ENCODE results near the gene HS1BP3. TPM values are rescaled to one million over a fixed set of nuclear protein-coding genes. Genes with fewer than 3 reads are reported as not detected.

Gene HS1BP3
- total and polyA plus RNA-seq, 3 experiments from 2014 or later, result 9.3 to 19.4 (median 9.5) TPM

DNA sequence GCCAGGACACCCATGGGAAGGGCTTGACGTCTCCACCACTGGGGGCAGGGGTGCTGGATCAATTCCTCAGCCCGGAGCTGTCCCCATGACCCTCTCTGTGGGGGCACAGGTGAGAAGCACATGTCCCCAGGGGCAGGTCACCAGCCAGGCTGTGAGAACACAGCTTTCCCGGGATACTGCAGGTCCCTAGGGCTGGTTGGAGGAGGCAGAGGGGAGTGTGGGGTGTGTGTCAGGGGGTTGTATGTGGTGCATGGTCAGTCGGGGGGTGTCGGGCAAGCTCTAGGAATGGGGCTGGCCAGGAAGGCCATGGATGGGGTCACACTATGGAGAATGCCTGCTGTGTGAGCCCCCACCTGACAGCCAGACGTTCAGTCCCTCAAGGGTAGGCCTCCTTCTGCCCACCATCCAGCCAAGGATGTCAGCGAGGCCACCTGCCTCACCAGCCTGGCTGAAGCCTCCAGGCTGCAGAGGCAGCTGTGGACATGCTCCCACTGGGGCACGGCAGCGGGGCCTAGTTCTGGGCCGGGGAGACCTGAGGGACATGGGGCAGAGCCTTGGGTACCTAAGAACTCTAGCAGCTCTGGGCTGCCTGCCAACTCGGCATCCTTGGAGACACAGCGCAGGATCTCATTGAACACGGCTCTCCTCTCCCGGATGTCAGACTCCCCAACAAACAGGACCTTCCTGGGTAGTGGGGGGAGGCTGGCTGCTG is 10.3 kb downstream of the HS1BP3 start:
- H3K36me3 Mint-ChIP-seq, result peaks cover 5 to 84% (median 13%) of the 10 kb centered on the region in 3 donors
- CTCF ChIA-PET, result interaction anchor here (1.7 to 5.8 kb wide), 4 partner anchors 11 to 229 kb away, joined by 5 to 87 read pairs (median 32); partner anchors contain the start of genes HS1BP3 and RHOB
- peaks cover 0 to 11% (median 6%) of the 10 kb centered on the region in 3 donors for H3K4me1 Mint-ChIP-seq
- Histone ChIP-seq H3K27ac (ENCODE audit: low read depth, low read length) (no peak overlapping the region), H3K36me3 (ENCODE audit: insufficient read depth, low read length) (peaks cover 6% of the 10 kb centered on the region), H3K9me3 (ENCODE audit: low read length) (no peaks in the 10 kb centered on the region), H3K4me1 (ENCODE audit: insufficient read depth, low read length) (peaks cover 8% of the 10 kb centered on the region), H3K27me3 (ENCODE audit: insufficient read depth, low read length, poor library complexity, severe bottlenecking) (no peaks in the 10 kb centered on the region), H3K4me3 (ENCODE audit: low read length) (no peak overlapping the region)
- H3K27me3 Mint-ChIP-seq, result no peaks in the 10 kb centered on the region
- peak in 1 of 5 donors; percentile 41 for DNase-seq
- no peaks in the 10 kb centered on the region for H3K9me3 Mint-ChIP-seq
- no peak overlapping the region for H3K27ac Mint-ChIP-seq
- no peak overlapping the region for H3K4me3 Mint-ChIP-seq
- POLR2A ChIA-PET, result no interaction called here

DNA sequence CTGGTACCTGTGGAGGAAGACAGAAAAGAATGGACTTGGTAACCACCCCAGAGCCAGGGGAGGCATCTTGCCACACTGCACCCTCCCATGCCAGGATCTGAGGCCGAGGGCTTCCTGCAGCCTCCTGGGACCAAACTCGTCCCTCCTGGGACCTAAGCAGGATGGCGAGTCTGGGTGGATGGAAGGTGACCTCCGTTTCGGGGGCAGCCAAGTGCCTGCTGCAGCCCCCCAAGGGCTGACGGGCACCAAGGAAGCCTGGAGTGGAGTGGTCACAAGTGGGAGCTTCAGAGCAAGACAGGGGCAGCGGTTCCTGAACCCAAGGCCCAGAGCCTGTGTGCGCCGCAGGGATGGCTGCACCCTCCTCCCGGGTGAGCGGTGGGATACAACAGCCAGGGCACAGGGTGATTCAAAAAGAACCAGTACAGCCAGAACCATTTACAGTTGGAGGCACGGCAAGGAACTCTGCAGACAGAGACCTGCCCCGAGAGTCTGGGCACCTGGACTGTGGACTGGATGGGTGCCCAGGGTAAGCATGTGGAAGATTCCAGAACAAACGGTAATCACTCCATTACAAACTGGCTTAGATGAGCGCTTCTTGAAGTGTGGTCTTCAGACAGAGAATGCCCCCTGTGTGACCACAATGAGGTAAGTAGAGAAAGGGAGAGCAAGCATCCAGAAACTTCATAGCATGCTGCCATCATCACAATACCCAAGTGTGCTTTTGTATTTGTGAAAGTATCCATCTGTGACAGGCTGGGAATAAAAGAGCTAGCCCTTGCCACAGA is 12.1 kb downstream of the HS1BP3 start:
- CTCF ChIA-PET, result interaction anchor here (1.0 to 5.8 kb wide), 2 partner anchors 12 to 192 kb away, joined by 6 to 87 read pairs; partner anchors contain the start of genes HS1BP3 and RHOB
- Mint-ChIP-seq H3K27me3 (no peaks in the 10 kb centered on the region), H3K4me1 (peaks cover 2 to 11% (median 6%) of the 10 kb centered on the region in 3 donors), H3K36me3 (peaks cover 5 to 78% (median 11%) of the 10 kb centered on the region in 3 donors), H3K9me3 (no peaks in the 10 kb centered on the region), H3K27ac (peak overlapping the region in 1 of 8 donors; percentile 11), H3K4me3 (no peak overlapping the region)
- Histone ChIP-seq H3K36me3 (ENCODE audit: insufficient read depth, low read length) (peaks cover 6% of the 10 kb centered on the region), H3K4me1 (ENCODE audit: insufficient read depth, low read length) (peaks cover 8% of the 10 kb centered on the region), H3K27me3 (ENCODE audit: insufficient read depth, low read length, poor library complexity, severe bottlenecking) (no peaks in the 10 kb centered on the region), H3K27ac (ENCODE audit: low read depth, low read length) (no peak overlapping the region), H3K4me3 (ENCODE audit: low read length) (no peak overlapping the region), H3K9me3 (ENCODE audit: low read length) (no peaks in the 10 kb centered on the region)
- POLR2A ChIA-PET, result no interaction called here
- DNase-seq, result no peak

DNA sequence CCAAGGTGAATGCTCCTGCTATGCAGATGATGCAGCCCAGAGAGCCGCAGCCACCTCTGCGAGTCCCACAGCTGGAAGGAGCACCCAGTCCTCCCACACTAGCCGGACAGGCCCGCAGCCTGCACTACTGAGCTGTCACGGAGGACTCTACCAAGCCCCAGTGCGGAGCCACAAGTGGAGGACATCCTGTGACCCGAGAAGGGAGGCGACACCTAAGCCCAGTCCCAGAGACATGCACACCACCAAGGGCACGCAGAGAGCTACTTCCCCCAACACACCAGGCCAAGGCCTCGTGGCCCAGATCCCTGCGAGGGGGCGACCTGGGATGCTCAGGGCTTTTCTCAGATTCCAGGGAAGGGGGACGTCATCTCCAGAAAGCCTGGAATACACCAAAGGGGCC is 12.9 kb downstream of the HS1BP3 start:
- no peaks in the 10 kb centered on the region for H3K27me3 Mint-ChIP-seq
- no peaks in the 10 kb centered on the region for H3K9me3 Mint-ChIP-seq
- Histone ChIP-seq H3K27me3 (ENCODE audit: insufficient read depth, low read length, poor library complexity, severe bottlenecking) (no peaks in the 10 kb centered on the region), H3K4me3 (ENCODE audit: low read length) (no peak overlapping the region), H3K36me3 (ENCODE audit: insufficient read depth, low read length) (peaks cover 6% of the 10 kb centered on the region), H3K27ac (ENCODE audit: low read depth, low read length) (no peak overlapping the region), H3K9me3 (ENCODE audit: low read length) (no peaks in the 10 kb centered on the region), H3K4me1 (ENCODE audit: insufficient read depth, low read length) (peaks cover 8% of the 10 kb centered on the region)
- H3K36me3 Mint-ChIP-seq, result peaks cover 5 to 72% (median 11%) of the 10 kb centered on the region in 3 donors
- H3K27ac Mint-ChIP-seq, result no peak overlapping the region
- ChIA-PET CTCF (interaction anchor here (1.0 kb wide), 1 partner anchor 24 kb away, joined by 4 read pairs; no protein-coding TSS in a partner anchor), POLR2A (no interaction called here)
- no peak overlapping the region for H3K4me3 Mint-ChIP-seq
- DNase-seq, result peak in 1 of 5 donors; percentile 20
- H3K4me1 Mint-ChIP-seq, result peaks cover 2 to 7% (median 6%) of the 10 kb centered on the region in 3 donors

DNA sequence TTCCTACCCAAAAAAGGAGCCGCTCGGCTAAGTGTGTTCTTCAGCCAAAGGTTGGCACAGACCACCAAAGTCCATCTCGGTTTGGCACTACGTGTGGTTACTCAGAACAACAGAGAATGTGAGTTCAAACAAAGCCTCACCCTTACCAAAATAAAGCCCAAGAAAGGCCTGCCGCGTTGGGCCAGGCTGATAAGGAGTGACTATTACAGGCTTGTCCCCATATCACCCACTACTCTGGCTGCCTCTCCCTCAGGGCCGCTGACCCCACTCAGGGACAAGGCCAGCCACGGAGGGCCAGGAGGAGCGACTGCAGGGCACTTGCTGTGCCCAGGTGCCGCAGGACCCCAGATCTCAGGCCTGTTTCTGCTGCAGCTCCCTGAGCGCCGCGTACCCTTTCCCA is 13.8 kb downstream of the HS1BP3 start:
- Mint-ChIP-seq H3K27me3 (no peaks in the 10 kb centered on the region), H3K4me1 (peaks cover 0 to 2% (median under 1%) of the 10 kb centered on the region in 3 donors), H3K36me3 (peaks cover 5 to 68% (median 11%) of the 10 kb centered on the region in 3 donors), H3K9me3 (no peaks in the 10 kb centered on the region), H3K27ac (no peak overlapping the region), H3K4me3 (no peak overlapping the region)
- Histone ChIP-seq H3K4me3 (ENCODE audit: low read length) (no peak overlapping the region), H3K36me3 (ENCODE audit: insufficient read depth, low read length) (no peaks in the 10 kb centered on the region), H3K27ac (ENCODE audit: low read depth, low read length) (no peak overlapping the region), H3K4me1 (ENCODE audit: insufficient read depth, low read length) (peaks cover 2% of the 10 kb centered on the region), H3K9me3 (ENCODE audit: low read length) (no peaks in the 10 kb centered on the region), H3K27me3 (ENCODE audit: insufficient read depth, low read length, poor library complexity, severe bottlenecking) (no peaks in the 10 kb centered on the region)
- CTCF ChIA-PET, result interaction anchor here (1.0 kb wide), 1 partner anchor 24 kb away, joined by 4 read pairs; no protein-coding TSS in a partner anchor
- POLR2A ChIA-PET, result no interaction called here
- peak in 1 of 5 donors; percentile 33 for DNase-seq

DNA sequence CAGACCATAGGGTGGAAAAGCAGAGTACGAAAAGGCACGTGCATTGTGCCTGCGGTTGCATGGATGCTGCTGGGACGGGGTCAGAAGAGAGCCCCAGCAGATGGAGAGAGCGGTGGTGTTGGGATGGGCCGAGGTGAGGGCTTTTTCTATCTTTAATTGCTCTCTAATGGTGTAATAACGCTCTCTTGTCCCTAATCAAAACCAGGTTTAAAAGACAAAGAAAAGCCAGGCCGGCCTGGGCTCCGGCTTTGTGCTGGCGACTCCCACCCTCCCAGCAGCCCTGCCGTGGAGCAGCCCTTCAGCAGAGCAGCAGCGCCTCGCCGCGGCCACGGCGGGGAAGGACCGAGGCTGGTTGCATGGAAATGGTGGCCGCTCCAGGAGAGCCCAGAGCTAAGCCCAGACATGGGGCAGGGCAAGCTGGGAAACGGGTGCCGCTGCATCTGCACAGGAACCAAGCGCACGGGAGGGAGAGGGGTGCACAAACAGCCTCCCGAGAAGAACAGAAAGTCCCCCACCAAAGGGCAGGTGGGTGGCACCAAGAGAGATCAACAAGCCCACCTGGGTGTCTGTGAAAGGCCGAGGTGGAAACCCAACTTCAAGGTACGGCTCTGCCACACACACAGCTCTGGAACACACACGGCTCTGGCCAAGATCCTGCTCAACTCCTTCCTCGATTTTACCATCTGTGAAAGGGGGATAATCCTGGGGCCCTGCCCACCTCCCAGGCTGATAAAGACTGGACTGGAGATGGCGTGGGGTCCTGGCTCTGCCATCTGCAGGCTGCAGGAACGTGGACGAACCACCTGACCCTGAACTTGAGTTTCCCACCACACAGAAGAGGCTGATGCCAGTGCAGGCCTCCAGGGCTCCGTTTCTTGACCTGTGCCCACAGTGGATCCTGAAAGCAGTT is 15.0 kb downstream of the HS1BP3 start:
- no peaks in the 10 kb centered on the region for H3K36me3 ChIP-seq (ENCODE audit: insufficient read depth, low read length)
- H3K4me3 Mint-ChIP-seq, result peak overlapping the region in 1 of 7 donors; percentile 65
- ChIA-PET CTCF (interaction anchor here (0.6 to 0.9 kb wide), 2 partner anchors 11 to 192 kb away, joined by 3 read pairs; no protein-coding TSS in a partner anchor), POLR2A (no interaction called here)
- peaks cover 0 to 60% (median 11%) of the 10 kb centered on the region in 3 donors for H3K36me3 Mint-ChIP-seq
- H3K4me1 Mint-ChIP-seq, result peaks cover 0 to 4% (median 0%) of the 10 kb centered on the region in 3 donors
- H3K4me3 ChIP-seq (ENCODE audit: low read length), result no peak overlapping the region
- H3K27ac Mint-ChIP-seq, result peak overlapping the region in 1 of 8 donors; percentile 21
- no peaks in the 10 kb centered on the region for H3K27me3 Mint-ChIP-seq
- no peak overlapping the region for H3K27ac ChIP-seq (ENCODE audit: low read depth, low read length)
- no peaks in the 10 kb centered on the region for H3K4me1 ChIP-seq (ENCODE audit: insufficient read depth, low read length)
- no peaks in the 10 kb centered on the region for H3K9me3 ChIP-seq (ENCODE audit: low read length)
- H3K9me3 Mint-ChIP-seq, result no peaks in the 10 kb centered on the region
- peak in 2 of 5 donors; percentile 31 to 56 for DNase-seq
- no peaks in the 10 kb centered on the region for H3K27me3 ChIP-seq (ENCODE audit: insufficient read depth, low read length, poor library complexity, severe bottlenecking)

DNA sequence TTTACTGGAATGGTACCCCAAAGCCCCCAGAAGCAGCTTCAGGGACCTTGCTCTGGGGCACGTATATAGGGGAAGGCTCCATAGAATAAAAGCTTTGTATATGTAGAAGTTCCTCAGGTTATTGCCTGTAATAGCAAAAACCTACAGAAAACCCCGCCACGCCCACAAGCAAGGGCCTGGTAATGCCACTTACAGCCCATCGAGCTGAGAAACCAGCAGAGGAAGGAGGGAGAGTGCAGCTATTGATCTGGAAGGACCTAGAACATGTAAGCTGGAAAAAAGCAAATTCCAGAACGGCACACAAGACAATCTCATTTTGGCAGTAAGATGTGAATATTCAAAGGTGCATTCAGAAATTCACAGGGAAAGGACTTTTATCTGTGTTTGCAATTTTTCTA is 15.8 kb downstream of the HS1BP3 start:
- H3K36me3 ChIP-seq (ENCODE audit: insufficient read depth, low read length), result no peaks in the 10 kb centered on the region
- no peaks in the 10 kb centered on the region for H3K4me1 ChIP-seq (ENCODE audit: insufficient read depth, low read length)
- Mint-ChIP-seq H3K4me1 (peaks cover 0 to 4% (median 0%) of the 10 kb centered on the region in 3 donors), H3K36me3 (peaks cover 0 to 56% (median 11%) of the 10 kb centered on the region in 3 donors), H3K4me3 (no peak overlapping the region), H3K27ac (no peak overlapping the region), H3K27me3 (no peaks in the 10 kb centered on the region), H3K9me3 (no peaks in the 10 kb centered on the region)
- POLR2A ChIA-PET, result no interaction called here
- CTCF ChIA-PET, result interaction anchor here (0.9 to 3.6 kb wide), 3 partner anchors 10 to 224 kb away, joined by 3 to 17 read pairs (median 4); partner anchors contain the start of gene HS1BP3
- no peak overlapping the region for H3K27ac ChIP-seq (ENCODE audit: low read depth, low read length)
- no peaks in the 10 kb centered on the region for H3K9me3 ChIP-seq (ENCODE audit: low read length)
- no peak overlapping the region for H3K4me3 ChIP-seq (ENCODE audit: low read length)
- peak in 1 of 5 donors; percentile 8 for DNase-seq
- no peaks in the 10 kb centered on the region for H3K27me3 ChIP-seq (ENCODE audit: insufficient read depth, low read length, poor library complexity, severe bottlenecking)

DNA sequence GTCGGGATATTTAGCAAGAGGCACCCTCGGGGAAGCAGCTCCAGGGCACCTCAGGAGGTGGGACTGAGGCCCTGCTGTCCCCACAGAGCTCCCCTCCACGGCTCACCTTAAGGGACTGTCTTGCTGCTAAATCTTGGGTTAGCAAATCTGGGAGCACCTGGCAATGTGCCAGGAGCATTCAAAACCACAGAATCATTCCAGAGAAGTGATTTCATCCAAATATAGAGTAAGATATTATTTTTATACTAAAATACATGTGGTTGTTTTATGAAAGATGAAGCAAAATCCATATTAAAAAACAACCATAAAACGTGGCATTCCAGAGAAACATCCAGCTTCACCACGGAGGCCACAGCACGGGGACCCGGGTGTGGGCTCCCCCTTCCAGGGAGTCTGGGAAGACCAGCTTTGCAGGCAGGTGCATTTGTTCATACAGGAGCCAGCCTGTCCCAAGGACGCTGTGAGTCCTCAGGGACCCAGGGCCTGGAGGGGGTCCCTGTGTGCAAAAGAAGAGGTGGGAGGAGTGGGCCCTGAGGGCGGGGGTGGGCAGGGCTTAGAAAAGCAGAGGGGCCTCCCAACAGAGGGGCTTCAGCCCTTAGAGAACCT is 16.3 kb downstream of the HS1BP3 start:
- H3K4me3 Mint-ChIP-seq, result no peak overlapping the region
- POLR2A ChIA-PET, result no interaction called here
- H3K27ac ChIP-seq (ENCODE audit: low read depth, low read length), result no peak overlapping the region

More for the DNA sequence above, 16.3 kb downstream of the HS1BP3 start:
- Histone ChIP-seq H3K9me3 (ENCODE audit: low read length) (no peaks in the 10 kb centered on the region), H3K4me3 (ENCODE audit: low read length) (no peak overlapping the region), H3K4me1 (ENCODE audit: insufficient read depth, low read length) (no peaks in the 10 kb centered on the region), H3K27me3 (ENCODE audit: insufficient read depth, low read length, poor library complexity, severe bottlenecking) (no peaks in the 10 kb centered on the region), H3K36me3 (ENCODE audit: insufficient read depth, low read length) (no peaks in the 10 kb centered on the region)
- peak in 1 of 5 donors; percentile 16 for DNase-seq
- Mint-ChIP-seq H3K27ac (no peak overlapping the region), H3K4me1 (peaks cover 0 to 4% (median 0%) of the 10 kb centered on the region in 3 donors), H3K9me3 (no peaks in the 10 kb centered on the region), H3K27me3 (no peaks in the 10 kb centered on the region), H3K36me3 (peaks cover 0 to 58% (median 11%) of the 10 kb centered on the region in 3 donors)
- CTCF ChIA-PET, result interaction anchor here (1.3 to 3.6 kb wide), 3 partner anchors 16 to 223 kb away, joined by 3 to 17 read pairs (median 4); partner anchors contain the start of gene HS1BP3
